Hematopoietic multipotent progenitor cell (in vitro differentiated cells): ENCODE measurements around the gene TSPOAP1. TPM values are rescaled to one million over a fixed set of nuclear protein-coding genes. Genes with fewer than 3 reads are reported as not detected.
A peak's percentile ranks its signal among the peaks of the same experiment; 100 is the strongest.

Experiments used
- DNase-seq, 3 donors: peaks; one replicate each; pipeline ENCODE4 v3.0.0-alpha.2; 2011 to 2015; ENCODE audit warnings: low read depth in 2 of 3, low spot score in 2 of 3
- total RNA-seq: library from RNA; depleted of rRNA; stranded (reverse); fragments of >200 nt; gene quantifications from one replicate; pipeline ENCODE4 v1.2.3, GENCODE V29; 2012

The TSPOAP1 gene
- total RNA-seq, 1 donor = 16.7 TPM

- no peak for DNase-seq
These were observed 35.0 kb upstream of the TSPOAP1 start for GRCh38 chr17:58363457-58364185.

- no peak for DNase-seq
These were observed 33.9 kb upstream of the TSPOAP1 start for GRCh38 chr17:58362368-58363014.

DNA sequence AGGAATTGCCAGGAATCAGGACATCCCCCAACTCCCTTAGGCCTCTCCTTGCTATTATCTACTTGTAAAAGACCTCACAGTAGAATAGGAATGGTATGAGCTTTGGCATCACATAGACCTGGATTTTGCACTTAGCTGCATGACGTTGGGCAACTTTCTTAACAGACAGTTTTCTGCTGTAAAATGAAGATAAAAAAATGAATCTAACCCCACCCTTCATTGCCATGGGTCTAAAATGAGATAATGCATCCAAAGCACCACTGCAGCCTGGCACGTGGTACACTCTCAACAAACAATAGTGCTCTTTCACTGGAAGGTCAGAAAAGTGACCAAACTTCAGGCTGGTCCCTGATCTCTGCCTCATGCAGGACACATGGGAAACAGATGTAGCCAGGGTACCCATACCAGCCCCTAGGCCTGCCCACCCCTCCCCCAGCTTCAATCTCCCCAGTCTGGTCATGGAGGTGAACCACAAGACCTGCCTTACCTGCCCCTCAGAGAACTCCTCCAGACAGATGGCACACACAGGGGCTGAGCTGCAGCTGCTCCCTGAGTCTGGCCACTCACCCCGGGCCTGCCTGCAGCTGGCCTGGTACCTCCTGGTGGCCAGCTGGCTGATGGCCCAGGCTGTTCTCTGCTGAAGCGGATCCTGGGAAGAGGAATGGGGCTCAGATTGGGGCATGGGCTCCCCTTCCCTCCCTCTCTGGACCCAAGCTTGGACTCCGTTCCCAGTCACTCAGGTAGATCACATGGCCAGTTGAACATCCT, 31.9 kb upstream of the TSPOAP1 start:
- DNase-seq = no peak

DNA sequence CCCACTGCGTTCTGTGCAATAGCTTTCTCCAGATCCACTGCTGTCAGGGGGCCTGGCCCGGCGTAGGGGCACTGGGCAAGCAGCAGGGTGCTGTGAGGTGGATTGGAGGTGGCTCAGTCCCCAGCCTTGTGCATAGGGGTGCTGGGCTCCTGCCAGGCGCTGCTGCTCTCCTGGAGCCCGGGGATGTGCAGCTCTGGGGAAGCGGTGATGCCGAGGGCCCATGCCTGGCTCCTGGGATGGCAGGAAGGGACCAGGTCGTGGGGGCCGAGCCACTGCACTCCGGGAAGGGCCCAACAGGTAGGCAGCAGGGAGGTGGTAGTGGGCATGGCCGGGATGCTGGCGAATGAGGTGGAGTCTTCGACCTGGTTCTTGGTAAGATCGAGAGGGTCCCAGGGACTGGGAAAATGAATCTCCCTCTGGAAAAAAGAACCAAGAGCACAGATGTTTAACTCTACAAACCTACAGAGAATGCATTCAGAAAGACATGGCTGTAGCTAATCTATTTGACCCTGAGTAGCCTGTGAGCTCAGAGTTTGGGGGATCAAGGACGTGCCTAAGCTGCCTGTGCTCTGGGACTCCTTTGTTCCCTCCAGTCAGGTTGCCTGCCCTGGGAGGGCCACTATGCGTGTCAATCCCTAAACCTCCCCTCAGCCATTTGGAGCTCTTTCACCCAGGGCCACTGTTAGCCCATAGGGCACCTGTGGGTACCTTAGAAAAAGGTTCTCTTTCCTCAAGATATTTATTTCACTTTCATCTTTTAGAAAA, 30.0 kb upstream of the TSPOAP1 start:
- DNase-seq = no peak

DNA sequence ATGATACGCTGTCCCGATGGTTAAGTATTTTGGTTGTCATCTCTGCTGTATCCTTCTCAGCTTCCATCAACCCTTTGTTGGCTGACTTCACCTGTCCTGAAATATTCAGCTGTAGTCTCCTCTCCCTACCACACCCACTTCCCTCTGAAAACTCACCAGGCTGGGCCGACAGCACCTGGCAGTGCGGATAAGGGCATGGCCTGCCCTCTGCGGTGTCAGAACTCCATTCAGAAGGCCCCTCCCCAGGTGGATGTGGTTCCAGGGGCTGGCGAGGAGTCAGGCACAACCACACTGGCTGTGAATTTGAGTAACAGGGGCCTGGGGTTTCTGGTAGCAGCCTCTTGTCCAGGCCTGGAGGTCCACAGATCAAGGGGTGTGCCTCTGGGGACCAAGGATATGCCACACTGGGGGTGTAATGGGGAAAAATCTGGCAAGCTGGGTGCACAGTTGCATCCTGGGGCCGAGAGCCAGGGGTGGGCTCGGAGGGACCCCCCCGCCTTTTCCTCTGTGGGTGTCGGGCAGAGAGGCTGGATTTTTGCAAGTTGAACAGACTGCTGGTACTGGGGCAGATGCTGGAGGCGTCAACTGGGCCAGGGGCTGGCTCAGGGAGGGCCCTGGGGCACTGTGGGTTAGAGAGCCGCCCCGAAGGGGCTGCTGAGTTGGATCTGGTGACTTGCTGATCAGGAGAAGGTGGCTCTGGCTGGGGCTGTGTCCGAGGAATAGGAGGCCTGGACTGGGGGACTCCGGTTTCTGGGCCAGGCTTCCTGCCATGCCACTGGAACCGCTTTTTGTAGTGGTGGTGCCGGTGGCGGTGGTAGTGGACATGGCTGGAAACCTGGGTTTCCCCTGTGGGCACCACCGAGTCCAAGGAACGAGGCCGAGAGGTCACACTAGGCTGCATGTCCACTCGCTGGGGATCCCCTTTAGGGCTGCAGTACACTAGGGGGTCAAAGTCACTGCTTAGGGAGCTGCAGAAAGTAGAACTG, 29.0 kb upstream of the TSPOAP1 start:
- no peak for DNase-seq

DNA sequence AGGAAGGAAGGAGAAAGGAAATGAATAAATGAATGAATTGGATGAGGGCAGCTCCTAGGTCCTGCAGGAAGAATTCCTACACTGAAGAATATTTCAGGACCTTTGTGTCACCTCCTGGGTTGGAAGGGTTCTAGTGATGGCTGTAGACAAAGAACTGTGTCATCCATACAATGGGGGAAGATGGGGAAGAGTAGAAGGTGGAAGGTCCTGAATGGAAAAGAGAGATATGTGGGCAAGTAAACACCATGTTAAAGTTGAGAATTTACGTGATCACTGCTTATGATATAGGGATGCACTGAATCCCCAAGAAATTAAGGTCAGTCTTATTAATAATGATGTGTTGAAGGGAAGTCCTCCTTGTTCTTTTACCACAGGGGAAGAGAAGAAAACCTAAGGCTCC, 27.6 kb upstream of the TSPOAP1 start:
- no peak for DNase-seq

- DNase-seq = no peak
These were observed 26.1 kb upstream of the TSPOAP1 start for GRCh38 chr17:58354541-58355216.

DNA sequence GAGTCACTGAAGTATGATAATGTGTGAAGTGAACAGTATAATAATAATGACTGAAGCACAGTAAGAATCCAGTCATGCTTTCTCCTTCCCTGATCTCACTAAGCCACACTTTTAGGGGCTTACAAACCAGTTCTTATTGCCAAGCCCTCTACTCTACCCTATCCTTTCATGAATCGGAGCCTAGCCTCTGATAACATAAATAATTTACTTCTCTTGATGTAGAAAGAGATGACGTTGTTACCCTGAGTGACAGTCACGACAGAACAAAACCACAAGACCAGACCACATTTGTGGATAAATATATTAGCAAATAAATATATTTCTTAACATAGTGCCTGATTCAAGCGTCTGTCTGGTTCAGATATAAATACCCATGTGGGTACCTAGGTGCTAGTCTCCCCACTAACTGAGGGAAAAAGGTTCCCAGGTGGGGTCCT, 24.8 kb upstream of the TSPOAP1 start:
- no peak for DNase-seq

- DNase-seq = peak in 1 of 3 donors; percentile 74
These were observed 24.2 kb upstream of the TSPOAP1 start for GRCh38 chr17:58352596-58353388.

DNA sequence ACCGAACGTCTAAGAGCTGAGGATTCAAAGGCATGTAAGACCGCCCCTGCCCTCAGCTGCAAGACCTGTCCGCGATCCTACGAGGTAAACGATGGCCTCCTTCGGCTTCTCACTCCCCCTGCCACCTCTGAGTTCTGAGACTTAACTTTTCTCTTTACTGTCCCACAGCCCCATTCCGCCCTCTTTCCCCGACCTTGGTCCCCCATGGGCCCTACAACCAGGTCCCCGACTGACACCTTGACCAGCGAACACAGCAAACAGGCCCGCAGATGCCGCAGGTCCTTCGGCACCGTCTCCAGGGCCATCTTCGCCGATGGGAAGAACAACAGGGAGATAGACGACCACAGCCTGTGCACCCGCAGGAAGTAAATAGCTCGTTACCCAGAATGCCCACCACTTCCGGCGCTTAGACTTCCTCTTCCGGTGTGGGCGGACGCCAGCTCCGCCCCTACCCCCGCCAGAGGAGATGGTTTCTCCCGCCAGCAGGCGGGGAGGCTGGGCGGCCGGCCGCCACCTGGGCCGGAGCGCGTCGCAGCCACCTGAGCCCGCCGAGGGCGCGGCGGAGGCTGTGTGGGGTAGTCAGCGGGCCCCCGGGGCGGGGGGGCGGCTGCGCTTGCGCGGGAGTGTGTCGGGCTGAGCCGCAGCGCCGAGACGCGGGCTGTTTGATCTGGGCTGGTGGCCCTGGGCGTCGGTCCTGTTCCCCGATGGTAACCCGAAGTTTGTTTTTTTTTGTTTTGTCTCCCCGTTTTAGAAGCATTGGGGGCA, 23.4 kb upstream of the TSPOAP1 start, which contains the start of gene SUPT4H1:
Gene SUPT4H1 (minus strand): TSS at position 371 of the 765 bp plus-strand sequence. CDS start 66 bp downstream, at position 305.
- DNase-seq = peak; percentile 86 to 97 (median 95)

DNA sequence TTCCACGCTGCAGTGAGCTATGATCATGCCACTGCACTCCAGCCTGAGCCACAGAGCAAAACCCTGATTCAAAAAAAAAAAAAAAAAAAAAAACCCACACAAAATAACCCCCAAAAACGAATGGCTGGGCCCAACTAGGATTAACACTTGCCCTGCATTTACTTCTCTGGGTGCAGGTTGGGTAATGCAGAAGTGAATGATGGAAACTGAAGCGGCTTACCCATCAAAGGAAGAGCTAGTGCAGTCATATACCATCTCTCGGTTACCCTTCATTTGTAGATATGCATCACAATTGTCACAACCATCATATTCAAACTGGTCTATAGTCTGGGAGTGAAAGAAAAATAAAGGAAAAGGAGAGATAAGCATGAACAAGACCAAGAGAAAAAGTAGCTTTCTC, 22.6 kb upstream of the TSPOAP1 start:
- no peak for DNase-seq

GRCh38 chr17:58348038-58348437, 19.4 kb upstream of the TSPOAP1 start:
- no peak for DNase-seq

- no peak for DNase-seq
These were observed 16.9 kb upstream of the TSPOAP1 start for GRCh38 chr17:58345500-58345899.

GRCh38 chr17:58344791-58345157, 16.2 kb upstream of the TSPOAP1 start:
- peak in 1 of 3 donors; percentile 66 for DNase-seq

DNA sequence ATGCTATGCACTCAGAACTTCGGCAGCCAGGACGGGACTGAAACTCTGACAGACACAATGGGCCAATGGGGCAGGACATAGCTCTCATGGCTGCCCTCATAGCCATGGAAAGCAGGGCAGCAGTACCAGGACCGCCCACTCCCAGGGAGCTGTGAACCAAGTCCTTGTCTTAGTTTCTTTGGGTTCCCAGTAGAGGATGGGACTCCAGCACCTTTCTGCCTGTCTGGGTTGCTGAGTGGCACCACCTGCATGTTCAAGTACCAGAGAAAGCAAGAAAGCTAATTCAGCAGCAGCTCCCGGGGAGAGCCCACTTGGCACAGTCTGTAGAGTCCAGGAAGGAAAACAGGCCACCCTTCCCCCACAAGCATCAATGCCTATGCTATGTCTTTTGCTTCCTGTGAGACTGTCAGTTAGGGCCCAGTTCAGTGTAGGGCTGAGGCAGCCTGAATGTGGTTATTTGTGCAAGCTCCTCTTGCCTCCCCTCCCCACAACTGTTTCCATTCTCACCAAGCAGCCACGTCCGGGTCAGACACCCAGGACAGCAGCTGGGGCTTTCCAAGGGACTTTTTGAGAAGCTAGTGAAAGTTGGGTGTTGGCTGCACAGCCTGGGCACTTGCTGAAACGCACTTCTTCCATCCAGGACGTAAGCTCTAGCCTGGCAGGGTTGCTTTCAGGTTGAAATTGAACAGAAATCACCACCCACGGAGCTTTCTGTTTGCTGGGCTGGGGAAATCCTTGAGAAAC, 15.6 kb upstream of the TSPOAP1 start:
- peak in 2 of 3 donors; percentile 89 to 93 for DNase-seq

DNA sequence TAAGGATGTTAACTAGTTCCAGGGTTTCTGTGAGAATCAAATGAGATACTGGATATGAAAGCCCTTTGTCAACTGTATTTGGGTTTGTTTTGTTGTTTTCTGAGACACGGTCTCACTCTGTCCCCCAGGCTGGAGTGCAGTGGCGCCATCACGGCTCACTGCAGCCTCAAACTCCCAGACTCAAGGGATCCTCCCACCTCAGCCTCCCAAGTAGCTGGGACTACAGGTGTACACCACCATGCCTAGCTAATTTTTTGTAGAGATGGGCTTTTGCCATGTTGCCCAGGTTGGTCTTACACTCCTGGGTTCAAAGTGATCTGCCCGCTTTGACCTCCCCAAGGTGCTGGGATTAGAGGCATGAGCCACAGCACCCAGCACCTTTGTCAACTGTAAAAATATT, 14.5 kb upstream of the TSPOAP1 start:
- no peak for DNase-seq
